ENCODE measurements around the gene CEP295NL. TPM values are rescaled to one million over a fixed set of nuclear protein-coding genes. Genes with fewer than 3 reads are reported as not detected.

CEP295NL gene
- total RNA-seq, 1 experiment from 2014 or later: 0.66 TPM

DNA sequence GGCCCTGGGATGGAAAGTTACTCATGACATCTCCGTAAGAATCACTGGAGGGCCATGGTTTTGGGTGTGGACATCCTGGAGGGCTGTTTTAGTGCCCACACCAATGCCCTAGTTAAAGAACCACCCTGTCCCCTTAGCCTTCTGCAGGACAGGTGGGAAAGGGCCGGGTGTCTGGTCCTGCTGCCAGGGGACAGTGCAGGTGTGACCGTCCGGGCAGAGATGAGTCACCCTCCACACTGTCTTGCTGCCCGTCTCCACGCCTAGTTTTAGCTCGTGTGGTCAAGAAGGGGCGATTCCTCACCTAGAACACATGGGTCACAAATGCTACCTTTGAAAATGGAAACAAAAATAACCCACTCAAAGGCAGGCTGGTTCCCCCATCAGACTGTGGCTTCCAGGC is 17.0 kb downstream of the CEP295NL start:
- Histone ChIP-seq H4K91ac (ENCODE audit: insufficient read length, low read depth, low read length) (no peak overlapping the region), H2AK5ac (ENCODE audit: insufficient read length, low read length) (no peak overlapping the region), H3K23ac (ENCODE audit: insufficient read length, low read depth, low read length) (no peak overlapping the region), H3K4me2 (ENCODE audit: insufficient read depth, insufficient read length, low read length) (no peak overlapping the region), H3K9ac (ENCODE audit: extremely low read depth, insufficient read length, low read length) (no peak overlapping the region), H3K14ac (ENCODE audit: insufficient read depth, low read length) (no peak overlapping the region), H2BK12ac (ENCODE audit: insufficient read length, low read depth, low read length) (no peak overlapping the region), H3T11ph (ENCODE audit: low read length) (no peak overlapping the region), H3K56ac (ENCODE audit: insufficient read length, low read depth, low read length) (no peak overlapping the region), H4K5ac (ENCODE audit: insufficient read length, low read depth, low read length) (no peak overlapping the region), H3K4me1 (ENCODE audit: insufficient read depth, low read length) (peaks cover 2% of the 10 kb centered on the region; the same call in 1 of the 2 replicates), H3K9me3 (ENCODE audit: control insufficient read depth, low read depth, low read length) (no peaks in the 10 kb centered on the region), H3K79me1 (ENCODE audit: insufficient read depth, low read depth, low read length, poor library complexity, severe bottlenecking) (no peaks in the 10 kb centered on the region), H3K79me2 (ENCODE audit: insufficient read depth, low read length) (no peaks in the 10 kb centered on the region), H3K27ac (ENCODE audit: insufficient read length, low read depth, low read length) (no peak overlapping the region), H2BK20ac (ENCODE audit: low read depth, low read length, poor library complexity, severe bottlenecking) (no peak overlapping the region), H2BK120ac (ENCODE audit: low read depth, low read length, poor library complexity, severe bottlenecking) (no peak overlapping the region), H4K20me1 (ENCODE audit: control insufficient read depth, insufficient read depth, insufficient read length) (no peaks in the 10 kb centered on the region), H3K23me2 (ENCODE audit: insufficient read length, low read depth, low read length, poor library complexity, severe bottlenecking) (no peaks in the 10 kb centered on the region), H2BK5ac (ENCODE audit: insufficient read length, low read length) (no peak overlapping the region), H3K4ac (ENCODE audit: low read depth, low read length) (no peak overlapping the region), H2AFZ (ENCODE audit: low read length) (no peak overlapping the region), H4K8ac (replicated peaks; ENCODE audit: insufficient read length, low read depth, low read length) (no peak overlapping the region), H3K18ac (ENCODE audit: insufficient read length, low read depth, low read length) (no peak overlapping the region), H3K27me3 (ENCODE audit: insufficient read depth, low read length) (no peaks in the 10 kb centered on the region), H2BK15ac (ENCODE audit: low read depth, low read length) (no peak overlapping the region)
- Mint-ChIP-seq H3K9me3 (no peaks in the 10 kb centered on the region), H3K4me1 (peaks cover 16 to 21% of the 10 kb centered on the region in 2 experiments), H3K27me3 (ENCODE audit: low read depth) (no peaks in the 10 kb centered on the region; the same call in 1 of the 2 replicates), H3K27ac (no peak overlapping the region), H3K36me3 (ENCODE audit: insufficient read depth in 1 of 3, low read depth in 3 of 3) (no peaks in the 10 kb centered on the region), H3K4me3 (no peak overlapping the region)
- TF ChIP-seq, protein P1, sequence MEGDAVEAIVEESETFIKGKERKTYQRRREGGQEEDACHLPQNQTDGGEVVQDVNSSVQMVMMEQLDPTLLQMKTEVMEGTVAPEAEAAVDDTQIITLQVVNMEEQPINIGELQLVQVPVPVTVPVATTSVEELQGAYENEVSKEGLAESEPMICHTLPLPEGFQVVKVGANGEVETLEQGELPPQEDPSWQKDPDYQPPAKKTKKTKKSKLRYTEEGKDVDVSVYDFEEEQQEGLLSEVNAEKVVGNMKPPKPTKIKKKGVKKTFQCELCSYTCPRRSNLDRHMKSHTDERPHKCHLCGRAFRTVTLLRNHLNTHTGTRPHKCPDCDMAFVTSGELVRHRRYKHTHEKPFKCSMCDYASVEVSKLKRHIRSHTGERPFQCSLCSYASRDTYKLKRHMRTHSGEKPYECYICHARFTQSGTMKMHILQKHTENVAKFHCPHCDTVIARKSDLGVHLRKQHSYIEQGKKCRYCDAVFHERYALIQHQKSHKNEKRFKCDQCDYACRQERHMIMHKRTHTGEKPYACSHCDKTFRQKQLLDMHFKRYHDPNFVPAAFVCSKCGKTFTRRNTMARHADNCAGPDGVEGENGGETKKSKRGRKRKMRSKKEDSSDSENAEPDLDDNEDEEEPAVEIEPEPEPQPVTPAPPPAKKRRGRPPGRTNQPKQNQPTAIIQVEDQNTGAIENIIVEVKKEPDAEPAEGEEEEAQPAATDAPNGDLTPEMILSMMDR (conservative IDR thresholded peaks at IDR 0.05): no peak
- DNase-seq: no peak
- WGBS (ENCODE audit: extremely low coverage, insufficient read length, low lambda C conversion rate): no CpG with 5 or more reads among the region's 8 CpGs

Data from H9 (cell line).